Peyer's patch (tissue), 4 donors: Measurements from ENCODE around the gene HOXD10.

Source experiments
- POLR2A ChIP-seq, 2 donors: fragments of 450-650 bp; IDR thresholded peaks; one replicate each; pipeline ENCODE4 v1.5.1; 2017; ENCODE audit warnings: antibody characterized with exemption in 2 of 2, mild to moderate bottlenecking in 2 of 2, moderate library complexity in 2 of 2
- TF ChIP-seq, protein P1 (sequence below), 6 experiments: fragments of 450-650 bp in 4 of 6; fragments of 200-600 bp in 2 of 6; sonication (generic) in 1 of 6; IDR thresholded peaks; one replicate each; pipeline ENCODE4 v1.5.1; 2017 to 2019; ENCODE audit warnings: antibody characterized with exemption in 6 of 6, mild to moderate bottlenecking in 3 of 6, moderate library complexity in 1 of 6

DNA sequence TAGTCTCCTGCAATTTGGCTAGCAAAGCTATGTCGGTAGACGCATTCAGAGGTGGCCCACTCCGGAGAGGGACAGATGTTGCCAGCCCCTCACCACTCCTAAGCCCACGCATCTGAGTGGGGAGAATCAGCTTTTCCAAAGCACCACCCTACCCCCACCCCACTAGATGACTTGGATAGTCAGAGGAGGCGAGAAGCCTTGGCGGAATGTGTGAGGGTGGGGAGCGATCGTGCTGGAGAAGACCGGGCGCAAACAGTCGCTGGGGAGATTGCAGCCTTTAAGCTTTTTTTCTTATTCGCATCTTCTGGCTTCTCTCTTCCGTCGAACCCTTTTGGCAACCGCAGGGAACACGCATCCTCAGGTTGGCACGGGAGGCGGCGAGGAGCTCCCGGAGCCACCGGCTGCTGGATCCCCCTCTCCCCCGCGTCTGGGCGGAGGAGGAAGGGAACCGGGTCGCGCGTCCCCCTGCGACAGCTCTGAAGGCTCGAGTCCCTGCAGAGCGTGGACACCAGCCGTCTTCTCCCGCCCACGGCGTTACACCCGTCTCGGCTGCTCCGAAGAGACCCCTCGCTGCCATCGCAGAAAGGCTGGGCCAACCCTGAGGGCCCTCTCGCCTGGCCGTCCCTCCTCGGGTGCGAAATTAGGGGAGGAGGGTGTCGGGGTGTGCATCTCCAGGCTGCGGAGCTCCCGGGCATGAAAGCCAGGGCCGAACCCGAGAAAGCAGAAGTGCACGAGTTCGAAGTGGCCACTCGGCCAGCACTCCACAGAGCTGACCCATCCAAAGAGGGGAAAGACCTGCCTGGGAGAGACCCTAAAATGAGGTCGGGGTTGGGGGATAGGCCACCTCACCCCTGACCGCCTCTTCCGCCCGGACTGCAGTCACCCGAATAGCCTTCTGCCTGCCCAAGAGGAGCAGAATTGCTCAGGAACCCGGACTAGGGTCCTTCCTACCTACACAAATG lies 45.0 kb upstream of the HOXD10 start:
- no peak for TF ChIP-seq POLR2A (IDR thresholded peaks at IDR 0.05)
- TF ChIP-seq, protein P1, sequence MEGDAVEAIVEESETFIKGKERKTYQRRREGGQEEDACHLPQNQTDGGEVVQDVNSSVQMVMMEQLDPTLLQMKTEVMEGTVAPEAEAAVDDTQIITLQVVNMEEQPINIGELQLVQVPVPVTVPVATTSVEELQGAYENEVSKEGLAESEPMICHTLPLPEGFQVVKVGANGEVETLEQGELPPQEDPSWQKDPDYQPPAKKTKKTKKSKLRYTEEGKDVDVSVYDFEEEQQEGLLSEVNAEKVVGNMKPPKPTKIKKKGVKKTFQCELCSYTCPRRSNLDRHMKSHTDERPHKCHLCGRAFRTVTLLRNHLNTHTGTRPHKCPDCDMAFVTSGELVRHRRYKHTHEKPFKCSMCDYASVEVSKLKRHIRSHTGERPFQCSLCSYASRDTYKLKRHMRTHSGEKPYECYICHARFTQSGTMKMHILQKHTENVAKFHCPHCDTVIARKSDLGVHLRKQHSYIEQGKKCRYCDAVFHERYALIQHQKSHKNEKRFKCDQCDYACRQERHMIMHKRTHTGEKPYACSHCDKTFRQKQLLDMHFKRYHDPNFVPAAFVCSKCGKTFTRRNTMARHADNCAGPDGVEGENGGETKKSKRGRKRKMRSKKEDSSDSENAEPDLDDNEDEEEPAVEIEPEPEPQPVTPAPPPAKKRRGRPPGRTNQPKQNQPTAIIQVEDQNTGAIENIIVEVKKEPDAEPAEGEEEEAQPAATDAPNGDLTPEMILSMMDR (IDR thresholded peaks at IDR 0.05) = no peak
